CD4-positive, alpha-beta T cell treated with Interleukin-4 for 4 hours (primary cell): ENCODE results near the gene SLC25A45.
"Not testable (repeated sequence)": the region's sequence is repeated elsewhere in the genome, so short reads cannot be mapped to it uniquely, and the experiment has no call there.

Experiments
- DNase-seq: peaks from one replicate; pipeline ENCODE4 v3.0.0-alpha.2; 2020

SLC25A45 gene

DNA sequence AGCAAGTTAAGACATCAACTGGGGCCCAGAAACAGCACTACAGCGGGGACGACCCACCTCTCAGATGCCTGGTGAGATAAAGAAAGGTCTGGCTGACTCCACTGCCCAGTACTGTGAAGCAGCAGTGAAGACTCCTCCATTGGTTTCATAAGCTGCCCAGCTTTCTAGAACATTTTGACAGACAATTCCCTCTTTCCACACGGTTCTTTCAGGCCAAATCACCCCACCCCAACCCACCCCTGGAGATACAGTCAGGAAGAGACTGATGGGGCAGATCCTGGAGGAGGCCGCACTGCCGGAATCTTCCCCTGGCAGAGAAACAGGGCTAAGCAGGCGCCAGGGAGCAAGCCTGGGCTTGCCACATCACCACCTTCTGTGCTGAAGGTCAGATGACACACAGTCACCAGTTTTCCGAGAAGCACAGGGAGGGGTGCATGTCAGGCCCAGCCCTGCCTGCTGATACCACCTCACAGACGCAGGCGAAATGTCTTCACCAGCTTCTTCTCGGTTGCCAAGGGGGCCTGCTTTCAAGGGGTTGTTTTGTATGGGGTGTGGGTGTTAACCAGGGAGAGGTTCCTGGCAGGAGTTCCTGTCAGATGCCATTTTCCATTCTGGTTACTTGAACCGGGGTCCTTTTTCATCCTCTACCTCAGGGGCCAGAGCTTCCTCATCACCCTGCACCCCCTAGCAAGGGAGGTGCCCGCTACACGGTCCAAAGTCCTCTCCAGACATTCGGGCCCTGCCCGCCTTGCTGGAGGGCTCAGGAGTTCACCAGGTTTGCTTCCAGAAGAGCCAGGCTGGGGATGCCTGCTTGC lies 38.7 kb upstream of the SLC25A45 start:
- DNase-seq: peak; percentile 97

- no peak for DNase-seq
These were observed 38.1 kb upstream of the SLC25A45 start for GRCh38 chr11:65420506-65420905.

DNA sequence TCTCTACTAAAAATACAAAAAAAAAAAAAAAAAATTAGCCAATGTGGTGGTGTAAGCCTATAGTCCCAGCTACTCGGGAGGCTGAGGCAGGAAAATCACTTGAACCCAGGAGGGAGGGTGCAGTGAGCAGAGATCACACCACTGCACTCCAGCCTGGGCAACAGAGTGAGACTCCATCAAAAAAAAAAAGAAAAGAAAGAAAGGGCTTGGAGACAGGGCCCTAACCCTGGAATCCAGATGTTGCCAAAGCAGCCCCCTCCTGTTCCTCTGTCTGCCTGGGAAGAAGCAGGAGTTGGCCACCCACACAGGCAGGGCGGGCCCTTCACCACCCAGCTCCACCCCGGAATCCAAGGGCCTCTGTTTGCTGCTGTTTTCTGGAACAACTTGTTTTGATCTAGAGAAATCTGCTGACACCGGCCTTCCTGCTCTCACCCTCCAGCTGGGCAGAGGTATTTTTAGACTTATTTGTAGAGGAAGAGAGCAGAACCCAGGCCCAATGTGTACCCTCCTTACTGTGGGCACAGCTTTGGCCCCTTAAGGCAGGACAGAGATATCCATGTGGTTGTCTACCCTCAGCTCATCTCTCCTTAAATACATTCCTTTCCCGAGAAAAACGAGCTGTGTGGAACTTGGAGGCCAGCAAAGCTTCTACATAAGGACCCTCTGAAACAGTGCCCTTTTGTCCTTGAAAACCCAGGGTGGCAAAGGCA lies 37.5 kb upstream of the SLC25A45 start:
- DNase-seq: peak; percentile 87

DNA sequence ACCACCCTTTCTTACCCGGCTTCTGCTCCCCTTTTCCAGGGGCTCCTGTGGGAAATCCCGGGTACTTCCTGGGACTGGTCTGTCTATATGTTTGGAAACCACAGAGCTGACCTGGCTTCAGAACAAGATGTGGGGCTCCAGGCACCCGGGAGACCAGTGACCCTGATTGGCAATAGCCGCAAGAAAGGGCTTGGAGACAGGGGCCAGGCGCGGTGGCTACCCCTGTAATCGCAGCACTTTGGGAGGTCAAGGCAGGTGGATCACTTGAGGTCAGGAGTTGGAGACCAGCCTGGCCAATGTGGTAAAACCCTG lies 37.0 kb upstream of the SLC25A45 start:
- no peak for DNase-seq

- peak; percentile 88 for DNase-seq
These were observed 36.4 kb upstream of the SLC25A45 start for GRCh38 chr11:65418681-65419459.

DNA sequence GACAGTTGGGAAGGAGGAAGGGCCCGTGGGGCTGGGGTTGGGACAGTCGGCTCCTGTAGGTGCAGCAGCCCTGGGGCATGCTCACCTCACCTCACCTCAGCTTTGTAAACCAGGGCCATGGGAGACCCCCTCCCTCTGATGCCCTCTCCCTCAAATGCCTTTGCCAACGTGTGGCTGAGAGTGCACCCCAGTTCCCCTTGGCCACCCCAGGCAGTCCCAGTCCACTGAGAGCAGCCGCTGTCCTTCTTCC lies 35.9 kb upstream of the SLC25A45 start:
- no peak for DNase-seq

DNA sequence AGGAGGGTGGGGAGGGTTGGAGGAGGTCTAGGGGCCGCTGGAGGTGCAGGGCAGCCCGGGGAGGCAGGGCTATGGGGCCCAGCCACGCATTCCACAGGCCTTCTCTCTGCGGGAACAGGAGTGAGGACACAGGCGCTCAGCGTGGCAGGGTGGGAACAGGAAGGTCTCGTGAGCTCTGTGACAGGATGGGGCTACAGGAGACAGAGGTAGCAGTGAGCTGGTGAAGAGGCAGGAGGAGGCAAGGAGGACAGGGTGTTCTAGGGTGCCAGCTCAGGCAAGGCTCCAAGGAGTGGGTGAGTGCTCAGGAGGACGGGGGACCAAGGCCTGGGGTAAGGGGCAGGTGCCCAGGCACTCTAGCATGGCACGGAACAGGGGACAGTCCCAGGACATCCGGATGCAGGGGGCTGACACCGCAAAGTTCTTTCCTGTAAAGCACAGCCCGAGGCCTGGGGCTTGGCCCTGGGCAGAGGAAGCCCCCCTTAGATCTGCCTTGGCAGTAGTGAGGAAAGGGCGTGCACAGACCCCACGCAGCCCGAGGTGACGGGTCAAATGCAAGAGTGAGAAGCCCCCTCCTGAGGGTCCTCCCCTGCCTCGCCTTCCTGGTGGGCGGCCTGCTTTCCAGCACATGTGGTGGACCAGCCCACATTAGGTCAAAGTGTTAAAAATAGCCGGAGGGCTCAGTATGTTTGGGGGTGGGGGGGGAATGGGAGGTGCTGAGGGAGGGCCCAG lies 35.4 kb upstream of the SLC25A45 start:
- DNase-seq: peak; percentile 44

DNA sequence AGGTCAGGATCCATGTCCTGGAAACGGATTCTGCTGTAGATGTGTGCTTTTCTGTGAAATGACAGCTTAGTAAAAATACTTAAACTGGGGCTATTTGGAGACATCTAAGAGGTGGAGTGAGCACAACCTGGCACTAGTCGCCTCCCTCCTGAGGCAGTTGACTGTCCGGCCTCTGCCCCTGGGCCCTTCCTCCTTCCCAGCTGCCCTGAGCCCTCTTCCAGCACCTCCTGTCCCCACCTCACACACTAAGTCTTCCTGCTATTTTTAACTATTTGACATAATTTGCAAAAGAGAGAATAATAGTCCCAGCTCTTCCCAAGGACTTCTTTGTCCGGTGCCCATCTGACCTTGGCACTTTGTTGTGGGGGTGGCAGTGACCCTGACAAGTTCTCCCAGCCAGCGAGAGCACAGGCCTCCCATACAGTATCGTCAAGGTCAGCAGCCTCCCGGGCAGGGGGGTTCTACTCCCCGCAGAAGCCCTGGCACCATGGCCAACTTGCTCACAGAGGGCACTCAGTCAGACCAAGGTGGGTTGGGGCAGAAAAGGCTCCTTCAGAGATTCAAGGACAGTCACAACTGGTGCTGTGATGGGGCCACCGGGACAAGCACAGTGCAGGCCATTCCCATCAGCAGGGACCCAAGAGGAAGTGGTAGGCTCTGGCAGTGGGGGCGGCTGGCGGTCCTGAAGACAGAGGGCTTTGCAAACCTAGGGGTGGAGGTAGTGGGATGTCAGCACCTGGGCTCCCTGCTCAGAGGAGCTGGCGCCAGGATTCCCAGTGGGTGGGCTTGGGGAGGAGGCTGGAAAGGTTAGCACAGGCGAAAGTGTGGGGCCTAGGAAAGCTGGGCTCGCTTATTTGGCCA lies 34.6 kb upstream of the SLC25A45 start:
- DNase-seq: peak; percentile 24

DNA sequence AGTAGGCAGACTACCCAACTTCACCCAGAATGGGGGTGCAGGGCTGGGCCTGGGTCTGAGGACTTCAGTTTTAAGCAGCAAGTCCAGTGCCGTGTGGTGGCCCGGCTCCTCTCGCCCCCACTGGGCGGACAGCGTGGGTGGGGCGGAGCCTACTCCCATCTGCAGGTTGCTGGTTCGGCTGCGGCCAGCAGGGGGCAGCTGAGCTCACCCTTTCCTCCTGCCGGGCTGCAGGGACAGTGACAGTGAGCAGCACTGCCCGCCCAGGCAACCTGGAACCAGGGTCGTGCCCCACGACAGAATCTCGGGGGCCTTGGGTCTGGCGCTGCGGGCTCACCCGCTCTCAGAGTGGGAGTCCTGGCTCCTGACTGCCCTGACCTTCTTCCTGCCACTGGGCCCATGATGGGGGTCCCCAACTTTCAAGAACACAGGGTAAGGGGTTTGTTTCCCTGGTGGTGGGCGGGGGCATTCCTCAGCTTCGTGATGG lies 33.9 kb upstream of the SLC25A45 start:
- DNase-seq: peak; percentile 89

- no peak for DNase-seq
These were observed 33.3 kb upstream of the SLC25A45 start for GRCh38 chr11:65415499-65416340.

GRCh38 chr11:65414776-65415498 lies 32.5 kb upstream of the SLC25A45 start:
- no peak for DNase-seq

- not testable (repeated sequence) for DNase-seq
These were observed 30.7 kb upstream of the SLC25A45 start for GRCh38 chr11:65413077-65413664.

- DNase-seq: no peak
These were observed 30.0 kb upstream of the SLC25A45 start for GRCh38 chr11:65412271-65413076.

- DNase-seq: no peak
These were observed 29.2 kb upstream of the SLC25A45 start for GRCh38 chr11:65411681-65412070.

- no peak for DNase-seq
These were observed 28.7 kb upstream of the SLC25A45 start for GRCh38 chr11:65410936-65411680.

DNA sequence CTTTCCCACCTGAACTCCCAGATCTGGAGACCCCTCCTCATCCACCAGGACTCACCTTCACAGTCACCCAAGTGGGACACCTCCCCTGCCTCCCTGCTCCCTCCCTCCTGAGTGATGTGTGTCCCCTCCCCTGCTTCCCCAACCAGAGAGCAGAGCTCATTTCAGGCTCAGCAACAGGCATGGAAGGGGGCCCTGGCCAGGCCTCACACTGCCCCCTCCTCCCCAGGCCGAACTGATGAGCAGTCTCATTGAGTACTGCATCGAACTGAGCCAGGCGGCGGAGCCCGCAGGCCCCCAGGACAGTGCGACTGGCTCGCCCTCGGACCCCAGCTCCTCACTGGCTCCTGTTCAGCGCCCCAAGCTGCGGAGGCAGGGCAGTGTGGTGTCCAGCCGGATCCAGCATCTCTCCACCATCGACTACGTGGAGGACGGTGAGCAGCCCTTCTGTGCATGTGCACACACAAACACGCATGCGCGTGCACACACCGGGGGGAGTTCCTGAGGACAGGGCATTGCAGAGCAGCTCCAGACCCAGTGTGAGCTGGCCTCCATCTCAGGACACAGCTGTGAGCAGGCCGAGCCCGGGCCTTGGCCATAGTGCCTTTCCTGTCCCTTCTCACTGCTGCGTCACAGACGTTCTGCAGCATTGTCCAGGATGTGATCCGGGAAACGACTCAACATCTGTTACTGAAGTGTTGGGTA lies 22.3 kb upstream of the SLC25A45 start:
- DNase-seq: no peak

GRCh38 chr11:65404210-65404609 lies 21.8 kb upstream of the SLC25A45 start:
- no peak for DNase-seq

DNA sequence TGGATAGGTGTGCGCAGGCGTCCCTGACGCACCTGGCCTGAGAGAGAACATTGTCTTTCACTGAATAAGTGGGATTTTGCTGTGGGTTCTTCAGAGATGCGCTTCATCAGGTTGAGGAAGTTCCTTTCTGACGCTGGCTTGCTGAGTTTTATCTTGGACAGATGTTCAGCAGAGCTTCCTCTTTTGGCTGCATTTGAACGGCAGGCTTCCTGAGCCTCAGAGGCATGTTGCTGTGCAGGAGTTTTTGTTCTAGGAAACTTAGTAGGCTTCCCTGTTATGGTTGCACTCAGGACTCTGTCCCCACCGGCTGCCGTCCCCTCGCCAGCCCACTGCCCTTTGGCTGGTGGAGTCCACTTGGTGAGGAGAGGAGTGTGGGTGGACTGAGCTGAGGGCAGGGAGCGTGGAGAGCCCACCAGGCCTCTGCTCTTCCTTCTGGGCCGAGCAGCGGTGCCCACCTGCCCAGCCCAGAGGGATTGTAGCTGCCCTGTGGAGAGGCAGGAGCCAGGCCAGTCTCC lies 21.2 kb upstream of the SLC25A45 start:
- DNase-seq: no peak
